ENCODE data around the gene NRBP1.
A peak's percentile ranks its signal among the peaks of the same experiment; 100 is the strongest.
"Not testable (repeated sequence)": the region's sequence is repeated elsewhere in the genome, so short reads cannot be mapped to it uniquely, and the experiment has no call there.

NRBP1 gene

GRCh38 chr2:27421660-27422250 is 6.7 kb upstream of the NRBP1 start:
- no peak for DNase-seq (ENCODE audit: low read depth in 2 of 2)

GRCh38 chr2:27422958-27423357 is 5.5 kb upstream of the NRBP1 start:
- no peak for DNase-seq (ENCODE audit: low read depth in 2 of 2)

GRCh38 chr2:27425039-27425438 is 3.4 kb upstream of the NRBP1 start:
- DNase-seq (ENCODE audit: low read depth in 2 of 2), result not testable (repeated sequence)

- no peak for DNase-seq (ENCODE audit: low read depth in 2 of 2)
These were observed 593 bp upstream of the NRBP1 start for GRCh38 chr2:27427863-27428212.

GRCh38 chr2:27428978-27429541 is 629 bp downstream of the NRBP1 start:
- peak; percentile 74 to 76 for DNase-seq (ENCODE audit: low read depth in 2 of 2)

- DNase-seq (ENCODE audit: low read depth in 2 of 2), result no peak
These were observed 3.0 kb downstream of the NRBP1 start for GRCh38 chr2:27431395-27431794.

GRCh38 chr2:27435628-27436027 is 7.2 kb downstream of the NRBP1 start:
- DNase-seq (ENCODE audit: low read depth in 2 of 2), result no peak

GRCh38 chr2:27441226-27441926 is 12.9 kb downstream of the NRBP1 start:
- no peak for DNase-seq (ENCODE audit: low read depth in 2 of 2)

GRCh38 chr2:27441958-27442919 is 13.8 kb downstream of the NRBP1 start, which contains the start of gene KRTCAP3:
Gene KRTCAP3 (plus strand): TSS chr2:27442381. CDS start chr2:27442413, 32 bp downstream.
- DNase-seq (ENCODE audit: low read depth in 2 of 2), result peak in 1 of 2 donors; percentile 20

- no peak for DNase-seq (ENCODE audit: low read depth in 2 of 2)
These were observed 14.5 kb downstream of the NRBP1 start for GRCh38 chr2:27442920-27443282.

GRCh38 chr2:27445155-27445554 is 16.7 kb downstream of the NRBP1 start:
- DNase-seq (ENCODE audit: low read depth in 2 of 2), result no peak

- DNase-seq (ENCODE audit: low read depth in 2 of 2), result no peak
These were observed 17.2 kb downstream of the NRBP1 start for GRCh38 chr2:27445615-27446014.

GRCh38 chr2:27446057-27446456 is 17.6 kb downstream of the NRBP1 start:
- DNase-seq (ENCODE audit: low read depth in 2 of 2), result no peak

- no peak for DNase-seq (ENCODE audit: low read depth in 2 of 2)
These were observed 19.9 kb downstream of the NRBP1 start for GRCh38 chr2:27448381-27448780.

- no peak for DNase-seq (ENCODE audit: low read depth in 2 of 2)
These were observed 22.7 kb downstream of the NRBP1 start for GRCh38 chr2:27451095-27451494.

GRCh38 chr2:27453968-27454367 is 25.5 kb downstream of the NRBP1 start:
- DNase-seq (ENCODE audit: low read depth in 2 of 2), result no peak

GRCh38 chr2:27461118-27461517 is 32.7 kb downstream of the NRBP1 start:
- DNase-seq (ENCODE audit: low read depth in 2 of 2), result no peak

- DNase-seq (ENCODE audit: low read depth in 2 of 2), result no peak
These were observed 36.0 kb downstream of the NRBP1 start for GRCh38 chr2:27464443-27464842.

GRCh38 chr2:27471961-27472360 is 43.5 kb downstream of the NRBP1 start:
- no peak for DNase-seq (ENCODE audit: low read depth in 2 of 2)

- no peak for DNase-seq (ENCODE audit: low read depth in 2 of 2)
These were observed 57.1 kb downstream of the NRBP1 start for GRCh38 chr2:27485496-27485895.

- no peak for DNase-seq (ENCODE audit: low read depth in 2 of 2)
These were observed 60.7 kb downstream of the NRBP1 start for GRCh38 chr2:27489118-27489497.

All from stimulated activated CD8-positive, alpha-beta memory T cell treated with anti-CD3 and anti-CD28 coated beads, Interleukin-2, amount 100 ng/mL, for 48 hours (primary cell).